OCI-M2 (cell line): ENCODE measurements around the gene SERHL2.
"Not testable (repeated sequence)": the region's sequence is repeated elsewhere in the genome, so short reads cannot be mapped to it uniquely, and the experiment has no call there.

ENCODE experiments used
- DNase-seq: peaks from one replicate; lab custom pipeline; 2025; ENCODE audit not compliant: unreplicated experiment; lab: John Stamatoyannopoulos, UW

Gene SERHL2

GRCh38 chr22:42571068-42571467 lies 17.3 kb downstream of the SERHL2 start:
- DNase-seq, result not testable (repeated sequence)

- DNase-seq, result not testable (repeated sequence)
Observed at GRCh38 chr22:42574046-42574445, 20.3 kb downstream of the SERHL2 start.

GRCh38 chr22:42574468-42574867 lies 20.7 kb downstream of the SERHL2 start:
- not testable (repeated sequence) for DNase-seq

GRCh38 chr22:42575996-42576574 lies 22.3 kb downstream of the SERHL2 start:
- not testable (repeated sequence) for DNase-seq

- not testable (repeated sequence) for DNase-seq
Observed at GRCh38 chr22:42577141-42577540, 23.4 kb downstream of the SERHL2 start.

GRCh38 chr22:42577623-42578240 lies 24.0 kb downstream of the SERHL2 start:
- DNase-seq, result no peak

- DNase-seq, result not testable (repeated sequence)
Observed at GRCh38 chr22:42580040-42580439, 26.3 kb downstream of the SERHL2 start.

GRCh38 chr22:42581194-42581761 lies 27.5 kb downstream of the SERHL2 start:
- DNase-seq, result not testable (repeated sequence)

GRCh38 chr22:42581762-42582716 lies 28.3 kb downstream of the SERHL2 start:
- DNase-seq, result no peak

GRCh38 chr22:42582987-42583386 lies 29.2 kb downstream of the SERHL2 start:
- DNase-seq, result no peak

- DNase-seq, result no peak
Observed at GRCh38 chr22:42584364-42584940, 30.7 kb downstream of the SERHL2 start.

- DNase-seq, result no peak
Observed at GRCh38 chr22:42585096-42585495, 31.3 kb downstream of the SERHL2 start.

GRCh38 chr22:42586381-42586780 lies 32.6 kb downstream of the SERHL2 start:
- no peak for DNase-seq

GRCh38 chr22:42587588-42588175 lies 33.9 kb downstream of the SERHL2 start:
- no peak for DNase-seq

GRCh38 chr22:42591987-42592386 lies 38.2 kb downstream of the SERHL2 start:
- DNase-seq, result no peak

GRCh38 chr22:42595434-42595833 lies 41.7 kb downstream of the SERHL2 start:
- no peak for DNase-seq

GRCh38 chr22:42596336-42596735 lies 42.6 kb downstream of the SERHL2 start:
- DNase-seq, result no peak

- no peak for DNase-seq
Observed at GRCh38 chr22:42596863-42597530, 43.2 kb downstream of the SERHL2 start.

GRCh38 chr22:42601879-42602465 lies 48.2 kb downstream of the SERHL2 start:
- DNase-seq, result no peak

GRCh38 chr22:42602470-42602869 lies 48.7 kb downstream of the SERHL2 start:
- no peak for DNase-seq
